Brain microvascular endothelial cell (primary cell): ENCODE data around the gene DAD1.
"Not testable (repeated sequence)": the region's sequence is repeated elsewhere in the genome, so short reads cannot be mapped to it uniquely, and the experiment has no call there.

ENCODE experiments used
- DNase-seq: peaks from one replicate; pipeline ENCODE4 v3.0.0-alpha.2; 2020
- H3K27ac ChIP-seq: fragments of 250-450 bp; sonication (Bioruptor Pico); 2 replicates; pipeline ENCODE4 v1.5.1; 2020; ENCODE audit warnings: mild to moderate bottlenecking, moderate library complexity
- H3K27me3 ChIP-seq: fragments of 250-450 bp; sonication (Bioruptor Pico); replicated peaks from 2 replicates; pipeline ENCODE4 v1.5.1; 2020; ENCODE audit warnings: mild to moderate bottlenecking
- H3K36me3 ChIP-seq: fragments of 250-450 bp; sonication (Bioruptor Pico); replicated peaks from 2 replicates; pipeline ENCODE4 v1.5.1; 2020; ENCODE audit warnings: mild to moderate bottlenecking
- H3K4me3 ChIP-seq: 2 replicates; pipeline ENCODE4 v1.5.1; 2011; ENCODE audit warnings: low read depth, mild to moderate bottlenecking, control low read depth, low read length, moderate library complexity
- in situ Hi-C: cut with HindIII; loops from 2 replicates; pipeline ENCODE4 v1.10.0; 2017; ENCODE audit warnings: low sequenced_read_pairs, low pct_ligation_motif_present
- TF ChIP-seq, protein P1 (sequence below): IDR thresholded peaks from 2 replicates; pipeline ENCODE4 v1.5.1; 2011; ENCODE audit warnings: low read depth, mild to moderate bottlenecking, moderate library complexity, low read length, control low read depth, inconsistent platforms; ENCODE audit errors: missing control alignments

DAD1 gene

DNA sequence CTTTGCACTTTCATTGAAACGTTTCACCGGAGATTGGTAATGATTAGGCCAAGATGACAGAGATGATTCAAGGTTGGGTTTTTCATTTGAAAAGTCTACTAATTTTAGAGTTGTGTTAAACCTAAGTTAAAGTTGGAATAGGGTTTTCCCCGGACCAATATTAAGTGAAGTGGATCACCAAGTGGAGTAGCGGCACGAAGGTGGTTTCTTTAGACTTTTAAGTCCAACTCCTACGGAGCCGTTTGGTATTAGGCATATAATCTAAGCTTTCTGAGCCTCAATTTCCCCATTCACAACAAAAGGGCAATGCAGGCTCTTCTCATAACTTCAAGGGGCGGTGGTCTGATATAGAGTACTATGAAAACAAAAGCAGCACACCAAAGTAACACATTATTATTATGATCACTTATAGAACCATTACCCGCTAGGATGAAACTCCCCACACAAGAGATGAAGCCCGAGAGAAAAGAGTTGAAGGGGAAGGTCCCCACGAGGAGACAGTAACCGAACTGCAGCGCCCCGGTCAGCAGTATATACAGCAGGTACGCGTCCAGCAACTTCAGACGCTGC lies 413 bp downstream of the DAD1 start:
- Histone ChIP-seq H3K36me3 (peaks cover 2% of the 10 kb centered on the region), H3K4me3 (peak overlapping the region; percentile 98), H3K27me3 (no peaks in the 10 kb centered on the region), H3K27ac (peak overlapping the region; percentile 98)
- TF ChIP-seq, protein P1, sequence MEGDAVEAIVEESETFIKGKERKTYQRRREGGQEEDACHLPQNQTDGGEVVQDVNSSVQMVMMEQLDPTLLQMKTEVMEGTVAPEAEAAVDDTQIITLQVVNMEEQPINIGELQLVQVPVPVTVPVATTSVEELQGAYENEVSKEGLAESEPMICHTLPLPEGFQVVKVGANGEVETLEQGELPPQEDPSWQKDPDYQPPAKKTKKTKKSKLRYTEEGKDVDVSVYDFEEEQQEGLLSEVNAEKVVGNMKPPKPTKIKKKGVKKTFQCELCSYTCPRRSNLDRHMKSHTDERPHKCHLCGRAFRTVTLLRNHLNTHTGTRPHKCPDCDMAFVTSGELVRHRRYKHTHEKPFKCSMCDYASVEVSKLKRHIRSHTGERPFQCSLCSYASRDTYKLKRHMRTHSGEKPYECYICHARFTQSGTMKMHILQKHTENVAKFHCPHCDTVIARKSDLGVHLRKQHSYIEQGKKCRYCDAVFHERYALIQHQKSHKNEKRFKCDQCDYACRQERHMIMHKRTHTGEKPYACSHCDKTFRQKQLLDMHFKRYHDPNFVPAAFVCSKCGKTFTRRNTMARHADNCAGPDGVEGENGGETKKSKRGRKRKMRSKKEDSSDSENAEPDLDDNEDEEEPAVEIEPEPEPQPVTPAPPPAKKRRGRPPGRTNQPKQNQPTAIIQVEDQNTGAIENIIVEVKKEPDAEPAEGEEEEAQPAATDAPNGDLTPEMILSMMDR: no peak
- in situ Hi-C loops: no loop called here
- DNase-seq: no peak

DNA sequence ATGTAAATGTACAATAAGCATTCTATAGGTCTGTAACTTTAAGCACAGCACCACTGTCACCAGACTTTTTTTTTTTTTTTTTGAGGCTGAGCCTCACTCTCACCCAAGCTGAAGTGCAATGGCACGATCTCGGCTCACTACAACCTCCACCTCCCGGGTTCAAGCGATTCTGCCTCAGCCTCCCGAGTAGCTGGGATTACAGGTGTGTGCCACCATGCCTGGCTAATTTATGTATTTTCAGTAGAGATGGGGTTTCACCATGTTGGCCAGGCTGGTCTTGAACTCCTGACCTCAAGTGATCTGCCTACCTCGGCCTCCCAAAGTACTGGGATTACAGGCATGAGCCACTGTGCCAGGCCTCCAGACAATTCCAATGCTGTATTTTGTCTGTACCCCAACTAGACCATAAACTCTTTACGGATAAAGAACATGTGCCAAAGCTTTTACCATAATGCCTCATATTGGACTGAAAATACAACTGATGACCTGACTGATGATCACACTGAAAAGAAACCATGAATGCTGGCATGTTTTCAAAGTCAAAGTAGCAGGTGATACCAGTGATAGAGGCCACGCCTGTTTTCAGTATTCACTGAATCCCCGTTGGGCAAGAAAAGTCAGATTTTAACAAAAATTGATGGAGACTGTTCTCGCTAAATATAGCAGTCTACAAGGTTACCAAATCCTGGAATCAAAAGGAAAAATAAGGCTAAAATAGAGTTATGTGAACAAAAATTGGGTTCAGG lies 1.2 kb downstream of the DAD1 start:
- DNase-seq, H3K27me3 ChIP-seq, H3K36me3 ChIP-seq, in situ Hi-C loops: not testable (repeated sequence)
- Histone ChIP-seq H3K27ac (peak overlapping the region; percentile 98), H3K4me3 (peak overlapping the region; percentile 98)

DNA sequence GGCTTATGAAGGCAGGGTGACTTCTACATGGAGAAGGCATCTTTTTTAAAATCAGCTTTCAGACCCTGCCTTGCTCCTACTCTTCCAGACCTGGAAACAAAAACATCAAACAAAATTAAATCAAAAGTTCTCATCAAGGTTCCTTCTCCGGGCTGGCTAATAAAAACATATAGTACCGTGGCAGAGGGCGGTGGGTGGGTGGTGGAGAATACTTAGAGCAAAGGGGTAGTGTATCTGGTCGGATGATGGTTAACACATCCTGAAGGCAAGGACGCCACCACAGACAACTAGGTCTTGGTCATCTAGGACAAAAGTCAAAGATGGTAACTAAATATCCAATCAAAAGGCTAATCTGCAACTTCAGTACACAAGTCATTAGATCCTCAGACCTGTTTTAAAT lies 1.8 kb downstream of the DAD1 start:
- TF ChIP-seq, protein P1: no peak
- no peak overlapping the region for H3K27ac ChIP-seq
- H3K4me3 ChIP-seq: no peak overlapping the region
- no peaks in the 10 kb centered on the region for H3K27me3 ChIP-seq
- in situ Hi-C loops: no loop called here
- no peak for DNase-seq
- H3K36me3 ChIP-seq: peaks cover 2% of the 10 kb centered on the region

DNA sequence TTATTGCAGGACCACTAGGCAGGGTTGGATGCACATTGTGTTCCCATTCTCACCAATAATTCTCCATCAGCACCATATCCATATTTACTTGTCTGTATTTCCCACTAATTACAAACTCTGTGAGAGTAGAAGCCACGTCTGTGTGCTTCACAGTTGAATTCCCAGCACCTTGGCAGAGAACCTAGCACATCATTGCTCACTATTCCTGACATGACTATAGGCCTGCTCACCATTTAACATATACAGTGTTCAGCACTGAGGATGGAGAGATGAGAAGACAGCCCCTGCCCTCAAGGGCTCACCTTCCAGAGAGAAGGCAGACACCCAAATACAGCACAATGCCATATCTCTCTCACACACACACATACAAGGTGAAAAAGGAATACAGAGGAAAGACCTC lies 5.0 kb downstream of the DAD1 start:
- peaks cover 6% of the 10 kb centered on the region for H3K36me3 ChIP-seq
- TF ChIP-seq, protein P1: no peak
- in situ Hi-C loops: no loop called here
- no peak overlapping the region for H3K4me3 ChIP-seq
- no peak overlapping the region for H3K27ac ChIP-seq
- H3K27me3 ChIP-seq: no peaks in the 10 kb centered on the region
- no peak for DNase-seq

DNA sequence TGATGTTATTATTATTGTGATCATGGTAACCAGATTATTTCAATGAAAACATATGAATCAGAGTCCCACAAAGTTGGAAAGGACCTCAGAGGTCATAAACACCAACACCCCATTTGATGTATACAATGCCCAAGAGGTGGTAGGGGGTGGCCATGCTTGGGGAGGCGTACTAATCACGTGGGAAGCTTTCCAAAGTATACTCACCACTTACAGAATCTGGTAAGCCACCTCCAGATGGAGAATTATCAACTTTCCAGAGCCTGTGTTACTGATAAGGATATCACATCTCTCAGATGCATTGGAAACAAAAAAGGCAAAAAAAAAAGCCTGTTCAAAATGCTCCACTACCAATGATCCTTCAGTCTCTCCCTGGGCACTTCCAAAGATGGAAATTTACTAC lies 8.4 kb downstream of the DAD1 start:
- Histone ChIP-seq H3K27ac (no peak overlapping the region), H3K36me3 (peaks cover 5% of the 10 kb centered on the region), H3K27me3 (no peaks in the 10 kb centered on the region), H3K4me3 (no peak overlapping the region)
- TF ChIP-seq, protein P1: no peak
- no peak for DNase-seq
- in situ Hi-C loops: no loop called here

DNA sequence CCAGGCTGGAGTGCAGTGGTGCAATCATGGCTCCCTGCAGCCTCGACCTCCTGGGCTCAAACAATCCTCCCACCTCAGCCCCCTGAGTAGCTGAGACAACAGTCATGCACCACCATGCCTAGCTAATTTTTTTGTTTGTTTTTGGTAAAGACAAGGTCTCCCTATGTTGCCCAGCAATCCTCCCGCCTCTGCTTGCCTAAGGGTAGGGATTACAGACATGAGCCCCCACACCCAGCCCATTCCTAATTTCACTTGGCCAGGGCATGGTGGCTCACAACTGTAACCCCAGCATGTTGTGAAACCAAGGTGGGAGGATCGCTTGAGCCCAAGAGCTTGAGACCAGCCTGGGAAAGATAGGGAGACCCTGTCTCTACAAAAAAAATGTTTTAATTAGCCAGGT lies 9.1 kb downstream of the DAD1 start:
- in situ Hi-C loops: loop anchor here (10.0 kb wide), 1 partner anchor 65 kb away; the partner anchor contains the start of gene OR6J1
- Histone ChIP-seq H3K36me3 (peaks cover 5% of the 10 kb centered on the region), H3K27me3 (no peaks in the 10 kb centered on the region), H3K4me3 (no peak overlapping the region), H3K27ac (no peak overlapping the region)
- DNase-seq: no peak
- TF ChIP-seq, protein P1: no peak
